HCEC 1CT (cell line): ENCODE results near the gene PAGE2B.
"Not testable (repeated sequence)": the region's sequence is repeated elsewhere in the genome, so short reads cannot be mapped to it uniquely, and the experiment has no call there.

Source experiments
- DNase-seq: peaks from one replicate; pipeline ENCODE4 v3.0.0-alpha.2; 2017

Gene PAGE2B

GRCh38 chrX:55074851-55075467 lies at the start of gene PAGE2B:
Gene PAGE2B, plus strand, starts transcription at chrX:55075030. Its CDS starts 1,012 bp downstream, at chrX:55076042.
- no peak for DNase-seq

DNA sequence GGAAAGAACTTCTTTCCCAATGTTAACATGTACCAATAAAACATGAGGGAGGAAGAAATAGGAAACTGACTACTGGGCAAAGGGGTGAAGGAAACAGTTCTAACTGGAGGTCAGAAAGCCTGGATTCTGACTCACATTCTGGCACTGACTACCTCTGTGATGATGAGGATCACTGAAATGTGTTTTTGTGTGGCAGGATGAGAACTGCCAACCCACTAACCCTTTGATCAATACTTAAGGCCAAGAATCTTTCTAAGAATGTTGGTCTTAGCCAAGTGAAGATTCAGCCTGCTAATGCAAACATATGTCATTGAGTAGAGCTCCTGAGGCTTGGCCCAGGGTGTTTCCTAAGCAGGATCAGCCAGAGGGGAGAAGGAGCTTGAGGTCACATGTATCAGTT lies 48.7 kb upstream of the PAGE2B start:
- DNase-seq: no peak

DNA sequence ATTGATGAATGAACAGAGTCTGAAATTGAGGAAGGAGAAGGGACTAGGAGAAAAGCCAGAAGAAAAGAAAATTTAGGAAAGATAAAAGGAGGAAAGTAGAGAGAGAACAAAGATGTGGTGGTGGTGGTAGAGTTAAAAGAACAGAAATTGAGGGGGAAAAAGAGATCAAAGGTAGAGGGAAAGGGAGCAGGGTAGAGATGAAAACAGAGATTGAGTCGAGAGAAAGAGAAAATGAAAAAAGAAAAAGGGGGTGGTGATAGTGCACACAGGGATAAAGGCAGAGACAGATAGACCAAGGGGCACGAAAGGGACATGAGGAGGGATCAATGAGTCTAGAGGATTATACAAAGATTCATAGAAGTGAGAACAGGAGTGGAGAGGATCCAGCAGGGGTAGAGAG lies 48.0 kb upstream of the PAGE2B start:
- no peak for DNase-seq

DNA sequence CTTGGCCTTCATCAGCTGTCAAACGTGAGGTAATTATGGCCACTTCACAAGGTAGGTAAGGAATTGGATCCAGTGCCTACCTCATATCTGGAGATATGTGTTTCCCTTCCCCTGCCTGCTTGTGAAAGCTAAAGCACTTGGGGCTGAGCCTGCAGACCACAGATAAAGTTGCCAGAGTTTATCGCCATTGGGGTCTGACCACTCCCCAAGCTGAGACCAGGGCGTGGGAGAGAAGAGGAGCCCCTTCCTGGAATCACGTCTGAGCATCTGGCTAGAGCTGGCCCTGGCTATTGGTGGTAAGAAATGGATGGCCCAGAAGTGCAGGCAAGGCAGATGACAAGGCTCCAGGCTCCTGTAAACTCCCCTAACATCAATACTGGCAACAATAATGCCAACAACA lies 46.8 kb upstream of the PAGE2B start:
- DNase-seq: no peak

GRCh38 chrX:55028611-55029010 lies 46.2 kb upstream of the PAGE2B start:
- DNase-seq: no peak

DNA sequence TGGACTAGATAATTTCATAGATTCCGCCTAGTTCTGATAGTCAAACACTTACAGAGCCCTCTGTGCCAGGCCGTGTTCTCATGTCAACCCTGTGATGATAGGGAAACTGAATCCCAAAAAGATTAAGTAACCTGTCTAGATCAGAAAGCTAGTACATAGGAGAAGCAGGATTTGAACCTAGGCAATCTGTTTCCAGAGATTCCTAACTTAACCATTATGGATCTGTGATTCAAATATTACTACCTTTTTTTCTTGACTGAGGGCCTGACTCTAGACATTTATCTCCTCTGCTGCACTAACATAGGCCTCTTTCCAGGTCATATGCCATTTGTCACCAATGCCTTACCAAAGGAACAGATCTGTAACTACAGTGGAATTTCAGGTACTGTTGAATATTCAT lies 45.5 kb upstream of the PAGE2B start:
- no peak for DNase-seq

- no peak for DNase-seq
These were observed 44.3 kb upstream of the PAGE2B start, which contains the start of gene ALAS2 for GRCh38 chrX:55030271-55031205. Gene ALAS2, minus strand, starts transcription at chrX:55030977. Its CDS starts 4,977 bp downstream, at chrX:55026000.

- no peak for DNase-seq
These were observed 41.4 kb upstream of the PAGE2B start for GRCh38 chrX:55033429-55033828.

DNA sequence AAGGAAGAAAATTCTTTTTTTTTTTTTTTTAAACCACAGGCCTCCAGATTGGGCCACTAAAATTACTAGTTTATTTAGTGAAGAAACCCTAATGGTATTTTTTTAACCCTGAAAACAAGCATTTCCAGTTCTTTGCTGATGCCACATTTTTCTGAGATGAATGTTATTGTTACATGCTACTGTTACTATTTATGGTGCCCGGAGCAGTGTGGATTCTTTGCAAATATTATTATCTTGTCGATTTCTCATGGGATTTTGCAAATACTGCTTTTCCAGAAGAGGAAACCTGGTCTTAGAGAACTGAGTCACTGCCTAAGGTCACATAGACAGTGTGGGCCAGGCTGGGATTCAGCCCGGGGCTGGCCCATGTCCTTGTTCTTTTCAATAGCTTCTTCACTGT lies 35.4 kb upstream of the PAGE2B start:
- peak; percentile 1 for DNase-seq

DNA sequence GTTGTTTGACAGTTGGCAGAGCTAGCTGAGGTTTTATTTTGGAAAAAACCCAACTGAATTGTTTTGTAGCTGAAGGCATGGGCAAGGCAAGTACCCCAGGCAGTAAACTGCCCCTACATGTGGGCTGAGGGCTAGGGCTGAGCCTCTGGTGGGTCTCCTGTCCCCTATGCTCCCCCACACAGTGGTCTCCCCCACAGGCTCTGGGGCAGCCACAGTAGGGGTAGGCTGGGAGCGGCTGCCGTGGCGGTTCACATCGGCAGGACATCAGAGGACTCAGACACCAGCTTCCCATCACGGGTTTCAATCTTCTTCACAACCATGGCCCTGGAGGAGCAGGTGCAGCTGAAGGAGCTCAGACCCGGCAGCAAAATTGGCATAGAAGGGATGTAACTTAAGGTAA lies 33.3 kb upstream of the PAGE2B start:
- no peak for DNase-seq

- not testable (repeated sequence) for DNase-seq
These were observed 24.2 kb upstream of the PAGE2B start for GRCh38 chrX:55050599-55050998.

DNA sequence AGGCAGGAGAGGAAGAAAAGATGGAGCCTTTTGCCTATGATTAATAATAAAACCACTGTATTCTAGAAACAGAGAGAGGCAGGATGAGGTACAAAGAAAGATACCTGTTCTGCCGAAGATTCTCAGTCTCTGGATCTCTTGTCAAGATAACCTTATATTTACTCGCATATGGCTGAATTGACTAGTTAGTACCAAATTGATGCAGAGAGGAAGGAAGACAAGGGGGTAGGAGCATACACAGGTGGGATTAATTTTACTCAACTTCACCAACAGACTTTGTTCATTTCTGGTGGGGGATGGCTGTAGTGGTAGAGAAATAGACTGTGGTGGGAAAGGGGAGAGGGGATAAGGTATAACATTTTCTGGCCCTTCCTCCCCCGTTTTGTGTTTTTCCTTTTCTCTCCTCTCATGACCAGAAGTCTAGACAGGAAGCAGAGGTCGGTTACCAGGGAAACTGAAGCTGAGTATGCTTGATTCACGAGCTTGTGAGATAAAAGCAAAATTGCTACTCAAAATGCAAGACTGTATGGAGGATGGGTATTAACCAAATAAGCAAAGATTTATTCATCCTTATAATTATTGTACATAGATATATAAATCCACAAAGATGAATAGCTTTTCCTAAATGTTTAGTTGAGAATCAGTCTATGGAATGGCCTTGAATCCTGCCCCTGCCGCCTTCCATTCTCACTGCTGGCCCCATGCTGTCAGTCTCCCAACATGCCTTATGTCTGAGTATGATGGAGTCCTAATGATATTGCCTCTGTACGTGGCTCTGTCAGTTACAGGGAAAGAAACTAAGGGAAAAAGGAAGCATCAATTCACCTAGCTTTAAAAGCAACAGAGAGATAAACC lies 17.8 kb upstream of the PAGE2B start:
- no peak for DNase-seq

GRCh38 chrX:55057675-55058249 lies 17.1 kb upstream of the PAGE2B start:
- DNase-seq: peak; percentile 19

DNA sequence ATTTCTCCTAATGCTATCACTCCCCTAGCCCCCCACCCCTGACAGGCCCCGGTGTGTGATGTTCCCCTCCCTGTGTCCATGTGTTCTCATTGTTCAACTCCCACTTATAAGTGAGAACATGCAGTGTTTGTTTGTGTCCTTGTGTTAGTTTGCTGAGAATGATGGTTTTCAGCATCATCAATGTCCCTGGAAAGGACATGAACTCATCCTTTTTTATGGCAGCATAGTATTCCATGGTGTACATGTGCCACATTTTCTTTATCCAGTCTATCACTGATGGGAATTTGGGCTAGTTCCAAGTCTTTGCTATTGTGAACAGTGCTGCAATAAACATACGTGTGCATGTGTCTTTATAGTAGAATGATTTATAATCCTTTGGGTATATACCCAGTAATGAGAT lies 7.7 kb upstream of the PAGE2B start:
- not testable (repeated sequence) for DNase-seq

- DNase-seq: no peak
These were observed 2.5 kb upstream of the PAGE2B start for GRCh38 chrX:55072286-55072685.

- no peak for DNase-seq
These were observed 14.1 kb downstream of the PAGE2B start, which contains the start of gene PAGE2 for GRCh38 chrX:55088795-55089489. Gene PAGE2, plus strand, starts transcription at chrX:55089018. Its CDS starts 1,003 bp downstream, at chrX:55090021.

DNA sequence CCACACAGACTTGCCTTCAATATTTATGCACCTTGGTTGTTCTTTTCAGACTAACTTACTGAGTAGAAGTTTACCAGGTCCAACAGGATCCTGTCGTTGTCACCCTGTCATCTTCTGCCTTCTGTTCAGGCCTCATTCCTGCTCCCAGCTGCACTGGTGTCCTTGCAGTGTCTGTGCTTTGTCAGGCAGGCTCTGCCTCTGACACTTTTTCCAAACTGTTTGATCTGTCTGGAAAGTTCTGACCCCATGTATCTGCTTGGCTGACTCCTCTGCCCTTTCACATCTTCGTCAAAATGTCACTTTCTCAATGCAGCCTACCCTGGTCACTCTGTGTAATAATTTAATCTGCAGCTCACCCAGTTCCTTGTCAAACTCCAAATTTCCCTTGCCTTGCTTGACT lies 23.9 kb downstream of the PAGE2B start:
- DNase-seq: no peak

GRCh38 chrX:55099162-55099561 lies 24.3 kb downstream of the PAGE2B start:
- no peak for DNase-seq

DNA sequence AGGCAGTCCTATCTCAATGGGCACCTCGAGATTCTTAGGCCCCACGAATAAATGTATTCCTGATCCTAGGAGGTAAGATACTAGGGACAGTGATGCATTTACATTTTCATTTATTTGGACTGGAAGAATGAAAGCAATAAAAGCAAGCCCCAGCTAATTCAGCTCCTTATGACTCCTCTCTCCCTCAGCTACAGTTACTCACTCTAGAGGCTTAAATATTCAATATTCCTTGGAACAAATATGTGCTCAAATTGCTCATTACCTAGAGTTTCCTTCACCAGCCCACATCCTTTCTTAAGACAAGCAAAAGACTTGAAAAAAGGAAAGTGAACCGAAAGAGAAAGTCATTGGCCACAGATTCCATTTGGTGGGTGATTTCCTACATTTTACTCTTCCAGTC lies 27.9 kb downstream of the PAGE2B start:
- DNase-seq: no peak

- no peak for DNase-seq
These were observed 32.4 kb downstream of the PAGE2B start for GRCh38 chrX:55107262-55107661.

DNA sequence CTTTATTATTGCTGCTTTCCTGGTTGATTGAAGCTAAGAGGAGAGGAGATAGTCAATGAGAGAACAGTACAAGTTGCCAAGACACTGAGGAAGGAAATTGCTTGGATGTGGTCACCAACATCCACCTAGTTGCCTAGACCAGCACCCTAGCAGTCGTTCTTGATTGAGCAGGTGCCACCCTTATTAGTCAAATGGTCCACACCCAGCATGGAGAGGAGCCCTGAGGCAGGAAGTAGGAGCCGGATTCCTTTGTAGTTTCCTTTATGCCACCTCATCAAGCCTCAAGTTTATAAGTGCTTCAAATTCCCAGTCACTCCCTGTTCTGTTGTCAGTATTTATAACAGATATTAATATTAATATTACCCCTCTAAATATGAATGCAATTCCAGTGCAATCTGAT lies 33.1 kb downstream of the PAGE2B start:
- no peak for DNase-seq

DNA sequence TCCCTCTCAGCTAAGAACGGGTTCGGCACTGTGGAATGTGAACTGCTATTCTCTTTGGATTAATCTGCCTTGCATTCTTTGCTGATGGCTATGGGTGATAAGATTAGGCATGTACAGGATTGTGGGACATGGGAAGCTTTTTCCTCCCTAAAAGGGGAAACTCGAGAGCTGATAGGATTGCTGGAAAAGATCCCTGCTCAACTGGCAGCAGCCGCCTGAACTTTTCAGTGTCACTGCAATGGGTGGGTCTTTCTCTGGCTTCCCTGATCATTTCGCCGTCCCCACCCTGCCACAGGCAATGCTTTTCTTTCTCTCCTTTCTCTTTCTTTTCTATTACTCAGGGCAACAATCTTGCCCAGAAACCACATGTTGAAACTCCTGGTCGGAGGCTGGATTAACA lies 34.5 kb downstream of the PAGE2B start:
- no peak for DNase-seq
